ENCODE measurements around the gene THAP7.

GRCh38 chr22:21045585-21046294 is 43.8 kb upstream of the THAP7 start, which contains the start of gene LRRC74B:
- TF ChIP-seq CTCF (IDR thresholded peaks at IDR 0.05) (no peak), EP300 (IDR thresholded peaks at IDR 0.05) (no peak), POLR2A (IDR thresholded peaks at IDR 0.05; ENCODE audit: low read depth) (no peak), POLR2AphosphoS5 (IDR thresholded peaks at IDR 0.05) (no peak)

Measured in esophagus muscularis mucosa (tissue), 4 donors.